GM21717 (cell line): ENCODE results near the gene ZFR.
"Not testable (repeated sequence)": the region's sequence is repeated elsewhere in the genome, so short reads cannot be mapped to it uniquely, and the experiment has no call there.

Experiments used
- ATAC-seq: cut with Tn5 transposase; IDR thresholded peaks from one replicate; pipeline ENCODE4 v1.9.1; 2021; ENCODE audit warnings: mild to moderate bottlenecking, moderate library complexity; ENCODE audit not compliant: unreplicated experiment

Gene ZFR

DNA sequence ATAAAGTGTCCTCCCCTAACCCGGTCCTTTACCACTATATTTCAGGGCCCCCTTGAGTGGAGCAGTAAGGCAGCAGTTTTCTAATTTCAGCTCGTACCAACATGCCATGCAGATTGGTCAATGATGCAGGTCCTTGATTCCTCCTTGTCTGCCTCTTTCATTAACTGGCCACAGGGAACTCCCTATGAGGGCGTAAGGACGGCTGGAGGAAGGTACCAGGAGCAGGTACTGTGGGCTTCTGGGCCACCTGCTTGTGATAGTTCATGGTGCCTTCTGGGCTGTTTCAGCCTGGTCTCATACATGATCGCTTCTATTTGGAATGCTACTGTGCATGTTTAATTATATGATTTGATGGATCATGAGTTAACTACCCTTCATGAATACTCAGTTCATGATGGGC lies 9.4 kb upstream of the ZFR start:
- no peak for ATAC-seq

DNA sequence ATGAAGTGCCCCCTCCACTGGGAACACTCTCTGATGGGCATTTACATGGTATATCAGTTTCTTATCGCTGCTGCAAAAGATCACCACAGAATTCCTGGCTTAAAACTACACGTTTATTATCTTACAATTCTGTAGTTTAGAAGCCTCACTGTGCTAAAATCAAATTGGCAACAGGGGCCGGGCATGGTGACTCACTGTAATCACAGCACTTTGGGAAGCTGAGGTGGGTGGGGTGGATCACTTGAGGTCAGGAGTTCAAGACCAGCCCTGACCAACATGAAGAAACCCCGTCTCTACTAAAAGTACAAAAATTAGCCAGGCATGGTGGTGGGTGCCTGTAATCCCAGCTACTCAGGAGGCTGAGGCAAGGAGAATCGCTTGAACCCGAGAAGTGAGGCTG lies 7.8 kb upstream of the ZFR start:
- not testable (repeated sequence) for ATAC-seq

DNA sequence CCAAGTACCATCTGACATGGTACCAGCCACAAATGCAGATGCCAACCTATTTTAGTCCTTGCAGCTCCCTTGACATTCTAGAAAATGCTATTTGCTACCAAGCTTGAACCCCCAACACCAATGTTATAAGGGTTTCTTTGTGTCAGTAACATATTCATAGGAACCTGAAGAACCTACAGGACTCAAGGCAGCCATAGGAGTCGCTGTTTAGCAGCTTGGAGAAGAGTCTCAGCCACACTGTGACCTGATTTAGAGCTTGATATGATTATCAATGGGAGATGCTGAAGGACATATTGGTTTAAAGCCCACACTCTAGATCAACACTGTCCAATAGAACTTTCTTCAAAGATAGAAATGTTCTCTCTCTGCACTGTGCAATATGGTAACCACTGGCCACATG lies 6.4 kb upstream of the ZFR start:
- ATAC-seq = no peak

DNA sequence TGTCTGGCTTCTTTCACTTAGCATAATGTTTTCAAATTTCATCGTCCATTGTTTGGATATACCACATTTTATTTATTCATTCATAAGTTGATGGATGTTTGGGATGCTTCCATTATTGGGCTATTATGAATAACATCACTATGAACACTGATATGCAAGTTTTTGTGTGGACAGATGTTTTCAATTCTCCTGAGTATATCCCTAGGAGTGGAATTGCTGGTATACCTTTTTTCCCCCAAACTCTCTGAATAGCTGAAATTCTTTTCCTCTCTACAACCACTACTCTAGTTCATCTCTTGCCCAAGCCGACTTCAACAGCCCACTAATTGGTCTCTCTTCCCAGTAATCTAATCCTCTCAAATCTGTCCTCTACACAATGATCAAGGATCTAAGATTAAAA lies 4.7 kb upstream of the ZFR start:
- ATAC-seq = no peak

DNA sequence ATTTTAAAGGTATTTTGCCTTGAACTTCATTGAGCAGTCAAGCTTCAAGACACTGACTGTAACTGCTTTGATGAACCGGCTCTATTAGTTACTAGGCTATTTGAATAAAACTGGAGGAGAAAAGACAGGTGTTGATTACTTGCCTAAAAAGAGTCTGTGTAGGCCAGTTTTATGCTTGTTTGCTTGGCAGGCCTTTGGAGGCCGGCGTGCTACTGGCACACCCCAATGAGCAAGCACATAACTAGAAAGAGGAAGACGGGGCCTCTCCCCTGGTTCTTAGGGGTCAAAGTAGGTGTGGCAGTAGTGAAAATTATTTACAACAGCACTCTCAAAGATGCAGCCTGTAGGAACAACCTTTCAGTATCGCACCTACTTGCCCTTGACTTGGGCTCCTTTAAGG lies 2.1 kb upstream of the ZFR start:
- no peak for ATAC-seq

DNA sequence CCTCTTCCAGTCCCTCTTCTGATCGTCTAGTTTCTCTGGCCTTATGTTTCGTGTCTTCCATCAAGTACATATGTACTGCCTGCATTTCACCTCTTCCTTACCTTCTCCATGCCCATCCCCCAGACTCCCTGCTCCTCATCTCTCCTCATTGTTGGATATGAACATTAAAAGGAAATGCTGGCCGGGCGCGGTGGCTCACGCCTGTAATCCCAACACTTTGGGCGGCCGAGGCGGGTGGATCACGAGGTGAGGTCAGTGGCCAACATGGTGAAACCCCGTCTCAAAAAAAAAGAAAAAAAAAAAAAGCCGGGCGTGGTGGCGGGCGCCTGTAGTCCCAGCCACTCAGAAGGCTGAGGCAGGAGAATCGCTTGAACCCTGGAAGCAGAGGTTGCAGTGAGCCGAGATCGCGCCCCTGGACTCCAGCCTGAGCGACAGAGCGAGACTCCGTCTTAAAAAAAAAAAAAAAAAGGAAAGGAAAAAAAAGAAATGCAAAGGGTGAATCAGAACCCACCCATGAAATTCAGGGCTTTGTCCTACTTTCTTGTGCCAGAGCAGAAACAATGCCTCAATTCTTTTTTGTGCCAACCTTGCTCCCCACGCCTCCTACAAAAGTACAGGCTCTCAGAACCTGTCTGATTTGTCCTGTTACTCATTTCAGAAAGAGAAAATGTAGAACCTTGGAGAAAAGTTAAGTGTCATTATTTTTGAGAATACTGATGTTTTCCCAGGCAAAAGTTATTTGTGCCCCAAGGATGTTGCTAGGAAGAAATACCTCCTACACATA lies 1.5 kb upstream of the ZFR start:
- ATAC-seq = no peak

DNA sequence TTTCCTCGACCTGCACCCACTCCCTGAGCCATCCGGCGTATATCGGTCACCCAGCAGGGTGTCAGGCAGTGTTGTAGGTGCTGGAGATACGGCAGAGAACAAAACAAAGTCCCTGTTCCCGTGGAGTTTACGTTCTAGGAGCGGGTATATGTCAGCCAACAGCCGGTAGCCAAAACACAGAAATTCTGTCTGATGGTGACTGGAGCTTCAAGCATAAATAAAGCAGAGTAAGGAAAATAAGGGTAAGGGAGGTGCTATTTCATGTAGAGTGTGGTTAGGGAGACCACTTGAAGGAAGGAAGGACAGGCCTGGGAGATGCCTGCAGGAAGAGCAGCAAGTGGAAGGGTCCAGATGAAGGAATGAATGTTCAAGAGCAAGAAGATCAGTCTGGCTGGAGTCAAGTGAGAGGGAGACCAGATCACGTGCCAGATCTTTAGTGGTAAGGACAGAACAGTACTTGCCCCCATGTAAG lies 783 bp upstream of the ZFR start:
- ATAC-seq = no peak

DNA sequence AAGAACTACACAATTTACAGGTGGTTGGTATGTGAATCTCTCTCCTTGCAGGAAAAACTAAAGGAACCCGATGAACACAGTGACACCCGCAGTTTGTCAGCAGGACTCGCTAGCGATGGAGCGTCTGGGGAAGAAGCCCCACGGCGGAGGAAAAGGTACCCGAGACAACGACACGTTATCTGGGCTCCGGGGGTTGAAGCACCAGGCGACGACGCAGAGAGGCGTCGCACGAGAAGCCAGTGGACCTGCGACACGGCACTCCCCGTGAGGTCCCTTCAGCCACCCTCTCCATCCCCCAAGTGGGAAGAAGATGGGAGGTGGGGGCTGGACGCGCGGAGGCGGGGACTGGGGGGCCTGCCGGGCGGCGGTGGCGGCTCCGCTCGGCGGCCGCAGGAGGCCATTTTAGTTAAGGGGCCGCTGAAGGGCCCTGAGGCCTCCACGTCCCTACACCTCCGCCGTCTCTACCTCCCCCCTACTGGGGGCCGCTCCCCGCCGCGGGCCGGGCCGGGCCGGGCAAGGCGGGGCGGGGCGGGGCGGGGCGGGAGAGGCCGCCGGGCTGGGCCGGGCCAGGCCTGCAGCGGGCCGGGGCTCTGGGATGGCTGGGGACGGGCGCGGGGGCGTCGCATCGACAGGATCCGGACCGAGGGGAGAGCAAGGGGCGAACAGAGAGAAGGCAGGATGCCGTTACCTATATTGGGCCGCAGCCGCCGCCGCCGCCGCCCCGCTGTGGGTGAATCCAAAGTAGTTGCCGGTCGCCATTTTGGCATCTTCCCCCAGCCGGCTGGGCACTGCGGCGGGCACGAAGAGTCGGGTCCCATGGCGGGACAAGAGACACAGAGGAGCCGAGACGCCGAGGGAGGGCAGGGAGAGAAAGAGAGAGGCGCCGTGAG lies 754 bp downstream of the ZFR start:
- peak; percentile 52 for ATAC-seq

DNA sequence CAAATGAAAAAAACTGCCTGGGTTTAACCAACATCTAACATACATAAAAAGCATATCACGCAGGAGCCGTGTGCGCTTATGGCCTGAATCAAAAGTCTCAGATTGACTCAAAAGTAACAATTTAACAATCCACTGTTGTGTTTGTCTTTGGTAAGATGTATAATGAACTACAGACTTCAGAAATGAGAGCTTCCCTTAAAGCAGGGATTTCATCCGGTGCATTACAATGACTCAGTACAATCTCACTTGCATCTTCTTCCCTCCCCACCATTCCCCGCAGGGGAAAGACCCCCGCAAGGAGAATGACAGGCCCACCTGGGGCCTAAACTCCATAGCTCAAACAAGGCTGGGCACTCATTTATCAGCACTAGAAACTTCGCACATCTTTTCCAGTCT lies 1.4 kb downstream of the ZFR start:
- peak; percentile 27 for ATAC-seq

DNA sequence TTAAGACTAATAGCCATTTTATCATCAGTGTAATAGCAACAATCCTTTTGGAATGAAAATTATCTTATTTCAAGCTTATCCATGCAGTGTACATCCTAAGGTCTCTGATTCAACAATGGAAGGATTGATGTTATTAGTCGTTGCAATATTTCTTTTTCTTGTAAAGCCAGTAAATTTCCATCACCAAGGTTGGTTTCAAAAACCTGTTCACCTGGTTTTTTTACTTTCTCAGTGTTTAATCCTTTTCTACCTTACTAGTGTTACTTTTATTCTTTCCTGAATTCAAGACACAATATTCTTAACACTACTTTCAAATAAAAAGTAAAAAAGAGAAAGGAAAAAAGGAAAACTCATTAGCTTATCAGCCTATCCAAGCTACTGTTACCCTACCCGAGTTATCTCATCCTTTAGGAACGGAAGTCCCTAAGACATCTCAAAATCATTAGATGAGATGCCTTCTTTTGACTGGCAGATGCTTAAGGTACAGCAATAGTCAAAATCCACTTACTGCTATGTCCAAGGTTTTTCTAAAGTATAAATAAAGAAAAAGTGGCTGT lies 5.4 kb downstream of the ZFR start:
- ATAC-seq = no peak

DNA sequence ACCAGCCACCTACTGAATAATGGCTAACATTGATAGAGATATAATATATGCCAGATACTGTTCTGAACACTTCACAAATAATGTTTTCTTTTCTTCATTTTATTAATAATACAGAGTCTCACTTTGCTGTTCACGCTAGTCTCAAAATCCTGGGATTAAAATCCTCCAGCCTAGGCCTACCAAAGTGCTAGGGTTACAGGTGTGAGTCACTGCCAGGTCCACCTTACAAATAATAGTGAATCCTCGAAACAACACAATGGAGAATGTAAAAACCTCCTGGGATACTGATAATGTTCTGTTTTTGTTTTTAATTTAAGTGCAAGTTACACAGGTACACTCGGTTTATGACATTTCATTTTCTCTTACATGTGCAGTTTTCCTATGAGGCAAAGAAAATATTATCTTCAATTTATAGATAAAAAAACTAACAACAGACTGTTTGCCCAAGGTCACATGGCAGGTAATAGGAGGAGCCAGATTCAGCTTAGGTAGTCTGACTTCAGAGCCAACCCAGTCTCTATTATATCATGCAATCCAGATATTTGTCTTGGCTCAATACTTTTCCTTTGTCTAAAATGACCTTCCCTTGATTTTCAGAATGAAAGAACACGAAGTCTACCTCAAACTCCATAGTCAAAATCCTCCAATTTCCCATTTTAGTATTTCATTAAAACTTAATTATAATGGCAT lies 7.8 kb downstream of the ZFR start:
- no peak for ATAC-seq

DNA sequence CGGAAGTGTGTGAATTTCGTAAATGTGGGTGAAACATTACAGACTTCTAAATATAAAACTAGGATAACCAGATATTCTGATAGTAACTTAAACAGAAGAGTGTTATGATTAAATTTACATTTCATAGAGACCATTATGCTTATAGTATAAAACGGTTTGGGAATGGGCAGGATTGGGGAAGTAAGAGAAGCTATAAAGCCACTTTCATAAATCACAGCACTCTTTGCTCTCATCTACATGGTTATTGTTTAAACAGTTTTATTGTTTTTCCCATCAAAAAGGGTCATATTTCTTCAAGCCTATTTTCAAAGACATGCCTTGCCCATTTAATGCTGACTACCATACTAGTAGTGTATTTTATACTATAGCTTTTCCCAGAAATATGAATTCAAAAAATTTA lies 9.2 kb downstream of the ZFR start:
- ATAC-seq = no peak

DNA sequence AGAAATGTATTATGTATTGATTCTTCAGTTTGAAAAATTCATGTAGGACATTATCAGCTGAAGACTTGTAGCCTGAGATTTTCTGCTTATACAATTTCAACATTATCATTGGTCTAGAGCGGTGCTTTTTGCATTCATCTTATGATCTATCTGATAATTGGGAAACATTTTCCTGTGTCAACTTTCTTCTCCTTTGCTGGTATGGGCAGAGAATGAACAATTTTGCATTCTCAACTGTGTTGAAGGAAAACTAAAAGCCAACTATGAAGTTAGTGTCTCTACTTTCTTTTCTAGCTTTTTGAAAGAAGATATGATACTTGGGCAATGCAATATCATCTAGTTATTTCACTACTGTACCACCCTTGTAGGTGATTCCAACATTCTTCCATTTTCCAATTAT lies 10.3 kb downstream of the ZFR start:
- ATAC-seq = no peak

DNA sequence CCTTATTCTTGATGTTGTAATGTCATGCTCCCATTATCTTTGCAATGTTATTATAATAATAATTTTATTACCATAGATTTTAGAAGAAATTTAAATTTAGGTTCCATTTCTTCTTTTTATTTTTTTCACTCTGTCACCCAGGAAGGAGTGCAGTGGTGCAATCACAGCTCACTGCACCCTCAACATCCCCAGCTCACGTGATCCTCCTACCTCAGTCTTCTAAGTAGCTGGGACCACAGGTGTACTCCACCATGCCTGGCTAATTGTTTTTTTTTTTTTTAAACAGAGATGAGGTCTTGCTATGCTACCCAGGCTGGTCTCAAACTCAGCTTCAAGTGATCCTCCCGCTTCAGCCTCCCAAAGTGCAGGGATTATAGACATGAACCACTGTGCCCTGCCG lies 11.9 kb downstream of the ZFR start:
- no peak for ATAC-seq

DNA sequence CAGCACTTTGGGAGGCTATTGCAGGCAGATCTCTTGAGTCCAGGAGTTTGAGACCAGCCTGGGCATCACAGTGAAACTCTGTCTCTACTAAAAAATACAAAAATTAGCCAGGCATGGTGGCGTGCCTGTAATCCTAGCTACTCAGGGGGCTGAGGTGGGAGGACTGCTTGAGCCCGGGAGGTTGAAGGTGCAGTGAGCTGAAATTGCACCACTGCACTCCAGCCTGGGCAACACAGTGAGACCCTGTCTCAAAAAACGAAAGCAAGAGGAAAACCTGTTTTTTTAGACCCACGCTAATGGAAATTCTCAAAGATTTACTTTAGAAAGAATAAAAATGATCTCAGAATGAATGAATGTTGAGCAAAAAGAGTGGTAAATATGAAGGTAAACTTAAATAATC lies 13.7 kb downstream of the ZFR start:
- ATAC-seq = not testable (repeated sequence)

DNA sequence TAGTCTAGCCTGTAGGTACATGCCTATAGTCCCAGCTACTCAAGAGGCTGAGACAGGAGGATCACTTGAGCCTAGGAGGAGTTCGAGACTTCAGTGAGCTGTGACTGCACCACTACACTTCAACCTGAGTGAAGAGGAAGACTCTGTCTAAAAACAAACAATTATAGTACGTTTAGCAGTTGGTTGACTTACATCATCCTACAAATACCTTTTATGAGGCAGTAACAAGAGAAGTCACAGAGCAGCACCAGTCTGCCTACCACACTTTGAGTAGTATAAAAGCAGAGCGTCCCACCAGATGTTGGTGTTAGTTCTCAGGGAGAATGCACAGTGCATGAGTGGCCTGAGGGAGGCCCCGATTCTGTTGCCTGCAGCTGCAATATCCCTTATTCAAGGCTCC lies 16.1 kb downstream of the ZFR start:
- ATAC-seq = no peak

DNA sequence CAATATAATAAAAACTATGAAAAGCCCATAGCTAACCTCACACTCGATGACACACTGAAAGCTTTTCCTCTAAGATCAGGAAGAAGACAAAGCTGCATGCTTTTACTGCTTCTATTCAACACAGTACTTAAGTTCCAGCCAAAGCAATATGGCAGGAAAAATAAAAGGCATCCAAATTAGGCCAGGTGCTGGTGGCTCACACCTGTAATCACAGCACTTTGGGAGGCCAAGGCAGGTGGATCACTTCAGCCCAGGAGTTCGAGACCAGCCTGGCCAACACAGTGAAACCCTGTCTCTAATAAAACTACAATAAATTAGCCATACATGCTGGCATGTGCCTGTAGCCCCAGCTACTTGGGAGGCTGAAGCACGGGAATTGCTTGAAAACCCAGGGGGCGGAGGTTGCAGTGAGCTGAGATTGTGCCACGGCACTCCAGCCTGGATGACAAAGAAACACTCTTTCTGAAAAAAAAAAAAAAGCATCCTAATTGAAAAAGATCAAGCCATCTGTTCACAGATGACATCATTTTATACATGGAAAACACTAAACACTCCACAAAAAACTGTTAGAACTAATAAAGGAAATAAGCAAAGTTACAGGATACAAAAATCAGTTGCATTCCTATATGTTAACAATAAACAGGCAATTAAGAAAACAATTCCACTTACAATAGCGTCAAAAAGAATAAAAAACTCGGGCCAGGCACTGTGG lies 17.9 kb downstream of the ZFR start:
- ATAC-seq = no peak

DNA sequence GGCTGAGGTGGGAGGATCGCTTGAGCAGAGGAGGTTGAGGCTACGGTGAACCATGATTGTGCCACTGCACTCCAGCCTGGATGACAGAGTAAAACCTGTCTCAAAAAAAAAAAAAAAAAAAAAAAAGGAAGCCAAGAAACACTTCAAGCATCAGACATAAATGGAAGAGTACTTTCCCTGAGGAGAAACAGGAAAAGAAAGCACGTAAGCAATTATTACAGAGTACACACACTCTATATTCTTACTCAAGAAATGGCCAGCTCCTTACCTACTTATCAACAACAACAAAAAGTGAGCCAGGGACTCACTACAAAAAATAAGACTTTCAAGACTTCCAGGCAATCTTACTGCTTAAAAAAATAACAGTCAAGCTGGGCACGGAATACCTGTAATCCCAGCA lies 21.8 kb downstream of the ZFR start:
- ATAC-seq = no peak

DNA sequence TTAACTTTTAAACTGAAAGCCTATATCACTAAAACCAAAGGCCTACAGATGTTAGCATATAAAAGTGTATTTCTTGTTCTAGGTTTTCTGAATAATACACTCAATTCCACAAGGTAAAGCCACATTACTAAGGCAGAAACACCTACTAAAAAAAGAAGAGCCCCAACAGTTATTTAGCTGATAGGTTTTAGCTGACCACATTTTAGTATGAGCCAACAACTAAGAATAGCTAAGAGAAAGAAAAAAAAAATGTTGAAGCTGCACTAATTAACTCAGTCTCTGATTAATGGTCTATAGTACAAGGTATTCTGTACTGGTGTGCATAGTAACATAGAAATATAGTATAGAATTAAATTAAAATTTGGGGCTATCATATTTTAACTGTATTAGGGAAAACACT lies 23.5 kb downstream of the ZFR start:
- no peak for ATAC-seq

DNA sequence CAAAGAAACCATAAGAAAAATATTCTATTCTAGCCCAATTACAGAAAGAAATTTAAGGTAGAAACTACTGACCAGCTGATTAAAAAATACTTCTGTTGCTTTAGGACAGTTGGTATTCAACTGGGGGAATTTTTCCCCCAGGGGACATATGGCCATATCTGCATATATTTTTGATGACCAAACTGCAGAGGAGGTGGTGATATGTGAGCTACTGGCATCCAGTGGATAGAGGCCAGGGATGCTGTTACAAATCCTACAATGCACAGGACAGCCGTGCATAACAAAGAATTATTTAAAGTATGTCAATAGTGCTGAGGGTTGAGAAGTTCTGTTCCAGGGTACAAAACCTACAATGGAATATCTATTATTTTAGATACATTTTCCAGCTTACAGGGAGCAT lies 24.0 kb downstream of the ZFR start:
- no peak for ATAC-seq

DNA sequence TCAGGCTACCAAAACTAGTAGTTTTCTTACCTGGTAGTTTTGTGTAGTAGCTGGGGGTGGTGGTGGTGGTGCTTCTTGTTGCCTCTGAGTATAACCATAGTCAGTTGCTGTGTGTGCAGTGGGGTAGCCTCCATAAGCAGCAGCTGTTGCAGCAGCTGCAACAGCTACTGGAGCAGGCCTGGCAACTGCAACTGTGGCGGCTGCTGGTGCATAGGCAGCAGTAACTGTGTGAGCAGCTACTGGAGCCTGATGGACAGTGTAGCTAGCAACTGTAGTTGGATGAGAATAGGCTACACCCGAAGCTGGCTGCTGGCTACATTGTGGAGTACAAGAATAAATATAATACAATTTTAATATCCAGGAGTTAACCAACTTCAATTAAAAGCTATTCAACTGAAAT lies 24.7 kb downstream of the ZFR start:
- ATAC-seq = no peak
